Endothelial cell of umbilical vein (primary cell): ENCODE measurements around the gene TRABD. TPM values are rescaled to one million over a fixed set of nuclear protein-coding genes. Genes with fewer than 3 reads are reported as not detected.

Source experiments
- BruUV-seq: library from RNA; stranded (reverse); fragments of 400-500 nt; replicated peaks from 2 replicates; lab custom pipeline; 2021; lab: Mats Ljungman, UMichigan
- CTCF ChIA-PET: fragments of 300-600, 350-600 bp; sonication (Branson Sonifier 250); formaldehyde crosslinking; loops from one replicate; lab custom pipeline; 2021; ENCODE audit warnings: antibody characterized with exemption, inconsistent platforms; lab: Charles Lee
- POLR2A ChIA-PET: fragments of 300-600, 350-600 bp; sonication (Branson Sonifier 250); formaldehyde crosslinking; loops from one replicate; lab custom pipeline; 2021; ENCODE audit warnings: antibody characterized with exemption, inconsistent platforms; lab: Charles Lee
- DNase-seq: peaks from one replicate; pipeline ENCODE4 v3.0.0-alpha.2; 2011; ENCODE audit warnings: low read depth, low spot score
- FAIRE-seq: peaks from 2 replicates; lab custom pipeline; 2011; peaks lifted over from hg19 to GRCh38; lab: Jason Lieb, UNC
- H2AFZ ChIP-seq: 2 replicates; pipeline ENCODE4 v1.6.0; 2012; ENCODE audit warnings: low read depth, low read length, control low read depth, inconsistent platforms
- H3K27ac ChIP-seq: 2 replicates; pipeline ENCODE4 v1.5.1; 2011; ENCODE audit warnings: low read depth, mild to moderate bottlenecking, control low read depth, low read length, moderate library complexity; ENCODE audit not compliant: insufficient read depth
- H3K27me3 ChIP-seq, 2 experiments: 2 replicates each; pipeline versions ENCODE4 v1.6.0 to v1.6.1; 2011; ENCODE audit warnings: low read length in 2 of 2, mixed read lengths in 1 of 2; ENCODE audit not compliant: control insufficient read depth in 2 of 2, insufficient read depth in 2 of 2
- H3K36me3 ChIP-seq, 2 experiments: 2 replicates in 1 of 2; 3 replicates in 1 of 2; pipeline ENCODE4 v1.5.1; 2011; ENCODE audit warnings: low read length in 2 of 2, mild to moderate bottlenecking in 1 of 2, moderate library complexity in 1 of 2; ENCODE audit not compliant: control insufficient read depth in 2 of 2, insufficient read depth in 2 of 2; ENCODE audit errors: extremely low read depth in 1 of 2
- H3K4me1 ChIP-seq: 3 replicates; pipeline ENCODE4 v1.5.1; 2011; ENCODE audit warnings: mild to moderate bottlenecking, low read length; ENCODE audit not compliant: control insufficient read depth, insufficient read depth; ENCODE audit errors: extremely low read depth
- H3K4me2 ChIP-seq: 2 replicates; pipeline ENCODE4 v1.6.1; 2011; ENCODE audit warnings: low read length, control low read depth, mixed read lengths; ENCODE audit not compliant: insufficient read depth
- H3K4me3 ChIP-seq, 3 experiments: fragments of 200-600 bp in 1 of 3; sonication (generic), shearing (Covaris generic) in 1 of 3; replicated peaks in 1 of 3; 2 replicates each; pipeline ENCODE4 v1.5.1; 2011 to 2016; ENCODE audit warnings: control low read depth in 3 of 3, low read length in 3 of 3, mild to moderate bottlenecking in 2 of 3, inconsistent platforms in 1 of 3, low read depth in 1 of 3, moderate library complexity in 1 of 3; ENCODE audit not compliant: insufficient read depth in 1 of 3
- H3K79me2 ChIP-seq: 2 replicates; pipeline ENCODE4 v1.6.0; 2012; ENCODE audit warnings: low read length, inconsistent platforms; ENCODE audit not compliant: control insufficient read depth, insufficient read depth
- H3K9ac ChIP-seq: replicated peaks from 2 replicates; pipeline ENCODE3; 2011; ENCODE audit warnings: low read length, control low read depth; ENCODE audit not compliant: insufficient read depth; ENCODE audit errors: extremely low read depth
- H3K9me1 ChIP-seq: replicated peaks from 3 replicates; pipeline ENCODE4 v1.6.0; 2011; ENCODE audit warnings: mild to moderate bottlenecking, low read length; ENCODE audit not compliant: control insufficient read depth, insufficient read depth; ENCODE audit errors: extremely low read depth
- H3K9me3 ChIP-seq: replicated peaks from 2 replicates; pipeline ENCODE4 v1.5.1; 2012; ENCODE audit warnings: low read length, inconsistent platforms; ENCODE audit not compliant: control insufficient read depth, insufficient read depth
- H4K20me1 ChIP-seq: replicated peaks from 2 replicates; pipeline ENCODE3; 2011; ENCODE audit warnings: mild to moderate bottlenecking, low read length; ENCODE audit not compliant: control insufficient read depth, insufficient read depth; ENCODE audit errors: extremely low read depth
- CTCF ChIP-seq, 2 donors: IDR thresholded peaks; 1 replicate in 1 of 2; 2 replicates in 1 of 2; pipeline ENCODE4 v1.5.1; 2011; ENCODE audit warnings: low read length in 2 of 2, mild to moderate bottlenecking in 2 of 2, moderate library complexity in 2 of 2, control low read depth in 1 of 2, inconsistent platforms in 1 of 2, low read depth in 1 of 2; ENCODE audit not compliant: insufficient read depth in 1 of 2; ENCODE audit errors: extremely low read depth in 1 of 2
- EZH2 ChIP-seq: IDR thresholded peaks from 2 replicates; pipeline ENCODE4 v1.6.1; 2012; ENCODE audit warnings: borderline replicate concordance, low read depth, mild to moderate bottlenecking, moderate library complexity, low read length, inconsistent platforms; ENCODE audit not compliant: severe bottlenecking
- FOS ChIP-seq: IDR thresholded peaks from 2 replicates; pipeline ENCODE4 v1.6.1; 2011; ENCODE audit warnings: mild to moderate bottlenecking, low read length, moderate library complexity, borderline replicate concordance; ENCODE audit not compliant: insufficient read depth
- GATA2 ChIP-seq: IDR thresholded peaks from 2 replicates; pipeline ENCODE4 v1.7.0; 2011; ENCODE audit warnings: low read depth, mild to moderate bottlenecking, moderate library complexity, mixed read lengths, low read length; ENCODE audit not compliant: insufficient read length, insufficient read depth
- JUN ChIP-seq: IDR thresholded peaks from 2 replicates; pipeline ENCODE4 v1.6.1; 2011; ENCODE audit warnings: borderline replicate concordance, low read depth; ENCODE audit not compliant: insufficient read length, insufficient read depth
- MAX ChIP-seq: IDR thresholded peaks from 2 replicates; pipeline ENCODE4 v1.6.1; 2011; ENCODE audit not compliant: insufficient read depth, insufficient read length
- MYC ChIP-seq: IDR thresholded peaks from one replicate; pipeline ENCODE4 v1.6.1; 2011; ENCODE audit warnings: mild to moderate bottlenecking, low read depth, low read length
- POLR2A ChIP-seq: IDR thresholded peaks from 2 replicates; pipeline ENCODE4 v1.6.1; 2012; ENCODE audit warnings: low read depth, mild to moderate bottlenecking, control low read depth, low read length
- POLR2AphosphoS5 ChIP-seq: IDR thresholded peaks from 2 replicates; pipeline ENCODE4 v1.6.1; 2012; ENCODE audit warnings: low read depth, mild to moderate bottlenecking, control low read depth, low read length, moderate library complexity; ENCODE audit not compliant: insufficient read depth
- dilution Hi-C: fragments of 300-500 bp; cut with MboI; formaldehyde crosslinking; loops from one replicate; pipeline ENCODE4 v1.15.0; 2019; ENCODE audit warnings: low sequenced_read_pairs; ENCODE audit not compliant: extremely low pct_ligation_motif_present
- intact Hi-C: fragments of 100-400 bp; cut with micrococcal nuclease; formaldehyde crosslinking; loops from one replicate; pipeline ENCODE4 v1.10.0; 2022
- polyA plus RNA-seq, 4 experiments: library from polyadenylated mRNA; depleted of rRNA in 3 of 4; stranded (reverse) in 3 of 4; unstranded in 1 of 4; fragments of >200 nt; gene quantifications; 2 replicates each; pipeline versions ENCODE4 v1.2.1 to v1.2.3, GENCODE V29; 2011 to 2012; ENCODE audit warnings: missing spikeins in 1 of 4
- total RNA-seq: library from RNA; stranded (reverse); gene quantifications from 2 replicates; pipeline ENCODE4 v1.2.3, GENCODE V29; 2021

Gene TRABD
- total and polyA plus RNA-seq, 2 donors (not counting 3 experiments of a cell fraction or from before 2014, with no cell fraction given) = 46.8 to 48.4 TPM

GRCh38 chr22:50197000-50197800, 11.5 kb downstream of the TRABD start:
- Histone ChIP-seq H3K79me2 (peaks cover 28% of the 10 kb centered on the region), H4K20me1 (no peaks in the 10 kb centered on the region), H3K36me3 (peaks cover 4 to 18% of the 10 kb centered on the region in 2 experiments), H3K27me3 (no peaks in the 10 kb centered on the region), H2AFZ (no peak overlapping the region), H3K9me1 (no peaks in the 10 kb centered on the region), H3K4me1 (peaks cover 16% of the 10 kb centered on the region), H3K9ac (no peak overlapping the region), H3K9me3 (no peaks in the 10 kb centered on the region), H3K4me2 (no peak overlapping the region), H3K27ac (no peak overlapping the region), H3K4me3 (no peak overlapping the region)
- intact Hi-C loops (no loop called here), dilution Hi-C loops (no loop called here)
- no peak for TF ChIP-seq GATA2
- no peak for TF ChIP-seq MYC
- no peak for TF ChIP-seq EZH2
- no peak for TF ChIP-seq POLR2A
- TF ChIP-seq JUN = no peak
- TF ChIP-seq CTCF (IDR thresholded peaks at IDR 0.05; ENCODE audit: extremely low read depth in 1 of 2, insufficient read depth in 1 of 2, low read depth in 1 of 2, low read length in 2 of 2) = no peak
- no peak for TF ChIP-seq FOS
- TF ChIP-seq MAX = no peak
- no peak for TF ChIP-seq POLR2AphosphoS5
- BruUV-seq = no TSS peak
- ChIA-PET POLR2A (no interaction called here), CTCF (interaction anchor here (1.4 kb wide), 1 partner anchor 10 kb away, joined by 3 read pairs; no protein-coding TSS in a partner anchor)
- FAIRE-seq (no peak), DNase-seq (no peak)
